Testis (tissue), 2 donors: ENCODE data around the gene HRH1.

Experiments used
- CTCF ChIP-seq, 3 experiments: fragments of 450-650 bp in 2 of 3; fragments of 200-600 bp in 1 of 3; sonication (generic) in 1 of 3; IDR thresholded peaks; one replicate each; pipeline ENCODE4 v1.5.1; 2016 to 2019; ENCODE audit warnings: antibody characterized with exemption in 3 of 3, mild to moderate bottlenecking in 2 of 3, moderate library complexity in 1 of 3
- POLR2A ChIP-seq: fragments of 450-650 bp; IDR thresholded peaks from one replicate; pipeline ENCODE4 v1.6.1; 2017; ENCODE audit warnings: antibody characterized with exemption, mild to moderate bottlenecking, moderate library complexity

DNA sequence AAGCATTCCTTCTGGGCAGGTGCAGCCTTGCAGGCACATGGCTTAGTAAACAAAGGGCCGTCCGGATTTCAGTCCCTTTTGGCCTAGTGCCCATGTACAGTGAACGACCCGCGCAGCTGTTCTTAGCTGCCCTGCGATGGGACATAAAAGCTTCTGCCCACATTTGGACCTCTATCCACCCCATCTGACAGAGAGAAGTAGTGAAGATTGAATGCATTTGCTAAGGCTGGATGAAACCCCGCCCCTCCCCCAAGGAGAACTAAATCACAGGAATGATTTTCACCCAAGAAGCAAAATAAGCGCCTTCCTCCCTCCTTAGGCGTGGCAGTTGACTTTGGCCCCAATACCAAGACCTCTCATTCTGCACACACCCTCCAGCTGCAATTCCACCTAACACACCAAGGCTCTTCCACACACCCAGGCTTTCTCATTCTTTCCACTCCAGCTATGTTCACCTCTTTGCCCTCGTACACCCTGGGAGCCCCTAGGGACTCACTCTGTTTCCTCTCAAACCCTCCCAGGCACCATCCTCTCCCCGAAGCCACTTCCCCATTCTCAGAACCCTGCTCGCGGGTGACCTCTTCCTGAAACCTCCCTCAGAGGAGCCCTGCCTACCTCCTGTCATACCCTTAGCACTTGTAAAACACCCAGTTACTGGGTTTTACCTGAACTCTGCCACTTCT, 14.1 kb upstream of the HRH1 start:
- no peak for TF ChIP-seq CTCF (IDR thresholded peaks at IDR 0.05)
- no peak for TF ChIP-seq POLR2A
